Measurements from ENCODE around the gene DGKG. TPM values are rescaled to one million over a fixed set of nuclear protein-coding genes. Genes with fewer than 3 reads are reported as not detected.

Gene DGKG
- total RNA-seq, 1 experiment from 2014 or later, result 15.3 TPM

DNA sequence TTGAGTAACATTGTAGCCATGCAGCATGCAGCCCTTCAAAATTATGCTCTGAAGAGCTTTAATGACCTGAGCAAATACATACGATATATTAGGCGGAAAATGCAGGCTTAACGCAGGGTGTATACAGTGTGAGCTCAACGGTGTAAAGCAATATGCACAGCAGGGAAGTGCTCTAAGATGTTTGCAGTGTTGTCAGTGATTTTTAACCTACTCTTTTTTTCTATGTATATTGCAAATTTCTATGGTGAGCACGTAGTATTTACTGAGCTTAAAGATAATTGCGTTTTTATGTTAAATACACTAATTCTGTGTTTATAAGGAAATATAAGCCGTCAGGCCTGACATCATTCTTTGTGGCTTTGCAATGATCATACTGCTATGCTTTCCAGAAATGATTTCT, 42.1 kb downstream of the DGKG start:
- no peak for DNase-seq (ENCODE audit: low read depth)

DNA sequence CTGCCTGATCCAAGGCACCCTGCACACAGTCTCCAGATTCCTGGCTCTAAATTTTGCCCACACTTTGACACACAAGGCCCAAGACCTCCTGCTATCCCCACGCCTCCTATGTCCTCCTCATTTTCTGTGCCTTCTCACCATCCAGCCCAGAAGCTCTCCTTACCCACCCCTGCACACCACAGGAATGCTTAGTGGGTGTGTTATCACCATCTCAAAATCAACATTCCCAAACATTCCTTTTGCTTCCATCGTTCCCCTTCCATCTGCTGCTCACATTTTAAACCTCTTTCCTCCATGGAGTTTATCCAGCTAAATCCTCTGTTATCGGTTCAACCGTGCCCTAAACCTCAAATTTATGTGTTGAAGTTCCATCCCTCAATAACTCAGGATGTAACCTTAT, 43.9 kb downstream of the DGKG start:
- peak; percentile 29 for DNase-seq (ENCODE audit: low read depth)

DNA sequence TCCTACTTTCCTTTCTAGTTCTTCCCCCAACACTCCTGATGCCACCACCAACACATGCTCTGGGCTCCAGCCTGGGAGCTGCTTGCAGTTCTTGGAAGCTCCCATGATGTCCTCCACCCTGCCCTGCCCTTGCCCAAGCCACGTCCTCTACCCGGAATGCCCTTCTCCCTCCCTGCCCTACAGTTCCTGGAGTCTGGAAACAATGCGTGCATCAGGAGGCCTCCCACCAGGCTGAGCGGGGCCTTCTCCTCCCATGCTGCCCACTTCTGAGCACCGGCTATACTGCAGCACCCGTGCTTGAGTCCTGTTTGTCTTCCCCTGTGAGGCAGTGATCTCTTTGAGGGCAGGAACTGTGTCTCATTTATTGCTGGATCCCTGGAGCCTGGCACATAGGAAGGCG, 44.6 kb downstream of the DGKG start:
- no peak for DNase-seq (ENCODE audit: low read depth)

DNA sequence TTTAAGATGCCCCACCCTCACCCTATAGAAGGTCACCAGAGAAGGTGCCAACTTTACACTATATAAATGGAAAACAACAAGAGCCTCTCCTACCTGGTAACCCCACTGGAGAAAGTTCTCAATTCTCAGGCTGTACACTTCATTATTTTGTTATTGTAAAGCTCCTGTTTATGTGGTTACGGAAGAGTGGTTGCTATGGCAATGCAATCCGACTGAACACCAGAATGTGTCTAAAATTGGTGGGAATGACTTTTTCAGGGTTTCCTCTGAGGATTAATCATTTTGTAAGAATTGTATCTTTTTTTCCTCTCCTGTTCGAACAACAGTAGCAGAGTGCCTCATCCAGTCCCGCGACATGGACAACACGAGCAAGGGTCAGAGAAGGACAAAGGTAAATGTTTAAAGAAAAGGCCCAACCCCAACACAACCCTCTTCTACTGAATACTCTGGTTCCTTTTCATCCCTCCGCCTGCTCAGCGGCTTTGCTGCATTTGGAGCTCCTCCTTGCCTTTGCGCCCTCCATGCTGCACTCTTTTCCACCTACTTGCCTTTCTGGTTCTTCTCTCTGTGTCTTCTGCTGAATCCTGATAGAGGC, 45.3 kb downstream of the DGKG start:
- peak; percentile 14 for DNase-seq (ENCODE audit: low read depth)

DNA sequence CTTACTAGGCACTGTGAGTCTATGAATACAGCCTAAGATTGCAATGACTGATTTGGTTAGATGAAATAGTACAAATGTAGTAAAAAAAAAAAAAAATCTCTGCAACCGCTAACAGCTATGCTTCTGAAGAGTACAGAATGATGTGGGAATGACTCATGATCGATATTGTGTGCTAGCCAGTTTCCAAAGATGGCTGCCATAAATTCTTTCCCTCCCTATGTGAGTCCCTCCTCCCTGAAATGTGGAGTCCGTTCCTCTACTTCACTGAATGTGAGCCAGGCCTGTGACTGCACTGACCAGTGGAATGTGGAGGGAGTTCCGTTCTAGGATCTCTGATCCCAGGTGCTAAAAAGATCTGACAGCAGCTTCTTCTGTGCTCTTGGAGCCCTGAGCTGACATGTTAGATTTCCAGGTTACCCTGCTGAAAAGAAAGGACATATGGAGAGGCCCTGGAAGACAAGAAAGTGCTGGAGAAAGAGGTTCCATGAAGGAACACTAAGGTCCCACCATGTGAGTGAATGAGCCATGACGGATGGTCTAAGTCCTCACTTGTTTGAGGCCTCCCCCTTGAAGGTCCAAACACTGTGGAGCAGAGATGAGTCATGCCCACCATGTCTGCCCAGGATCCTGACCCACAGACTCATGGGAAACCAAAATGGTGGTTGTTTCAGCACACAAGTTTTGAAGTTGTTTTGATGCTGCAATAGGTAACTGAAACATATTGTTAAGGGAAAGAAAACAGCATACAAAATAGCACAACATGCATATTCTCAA, 46.3 kb downstream of the DGKG start:
- DNase-seq (ENCODE audit: low read depth), result peak; percentile 56

DNA sequence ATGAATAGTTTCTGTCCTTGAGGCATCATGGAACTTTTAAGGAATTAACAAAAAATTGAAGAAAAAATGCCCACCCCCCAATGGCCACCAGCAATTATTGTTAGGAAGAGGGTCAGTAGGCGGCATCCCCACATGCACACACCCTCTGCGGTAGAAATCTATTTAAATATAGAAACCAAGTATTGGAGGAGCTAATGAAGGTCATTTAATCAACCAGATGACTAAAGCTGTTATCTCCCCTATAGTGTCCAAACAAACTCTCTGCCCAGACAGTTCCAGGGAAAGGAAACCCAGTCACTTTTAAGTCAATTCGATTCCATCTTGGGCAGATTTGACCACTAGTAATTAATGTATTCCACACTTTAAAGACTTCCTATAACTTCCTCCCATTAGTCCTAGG, 47.1 kb downstream of the DGKG start:
- no peak for DNase-seq (ENCODE audit: low read depth)

DNA sequence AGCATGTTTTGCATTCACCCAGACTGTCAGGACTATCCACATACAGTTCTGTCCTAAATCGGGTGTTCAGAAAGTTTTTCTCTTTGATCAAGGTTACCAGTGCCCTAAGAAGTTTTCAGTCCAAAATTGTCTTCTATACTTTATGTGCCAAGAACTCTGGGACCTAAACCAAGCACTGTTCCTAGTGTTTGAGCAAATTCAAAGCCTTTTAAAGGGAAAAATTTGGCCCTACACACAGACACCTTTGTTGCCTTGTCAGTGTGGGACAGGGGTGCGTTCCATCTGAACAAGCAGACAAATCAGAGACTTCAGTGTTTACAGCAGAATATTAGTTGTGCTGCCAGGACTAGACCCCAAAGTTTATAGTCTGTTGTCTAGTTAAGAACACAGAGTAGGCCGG, 50.6 kb downstream of the DGKG start:
- no peak for DNase-seq (ENCODE audit: low read depth)

DNA sequence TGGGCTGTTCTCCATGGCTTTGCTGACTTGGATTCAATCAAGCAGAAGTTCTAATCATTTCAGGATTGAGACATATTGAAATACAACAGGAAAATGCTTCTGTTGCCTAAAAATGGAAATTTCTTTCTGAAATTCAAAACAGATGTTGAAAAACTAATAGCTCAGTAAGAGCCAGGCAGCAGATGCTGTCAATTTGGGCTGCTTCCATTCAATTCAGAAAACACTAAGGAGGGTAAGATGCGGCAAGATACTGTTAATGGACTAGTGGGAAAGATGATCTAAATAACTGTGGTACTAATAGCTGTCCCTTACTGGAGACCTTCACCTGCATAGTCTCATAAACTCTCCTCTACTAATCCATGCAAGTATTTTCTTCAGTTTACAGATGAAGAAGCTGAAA, 53.5 kb downstream of the DGKG start:
- no peak for DNase-seq (ENCODE audit: low read depth)

DNA sequence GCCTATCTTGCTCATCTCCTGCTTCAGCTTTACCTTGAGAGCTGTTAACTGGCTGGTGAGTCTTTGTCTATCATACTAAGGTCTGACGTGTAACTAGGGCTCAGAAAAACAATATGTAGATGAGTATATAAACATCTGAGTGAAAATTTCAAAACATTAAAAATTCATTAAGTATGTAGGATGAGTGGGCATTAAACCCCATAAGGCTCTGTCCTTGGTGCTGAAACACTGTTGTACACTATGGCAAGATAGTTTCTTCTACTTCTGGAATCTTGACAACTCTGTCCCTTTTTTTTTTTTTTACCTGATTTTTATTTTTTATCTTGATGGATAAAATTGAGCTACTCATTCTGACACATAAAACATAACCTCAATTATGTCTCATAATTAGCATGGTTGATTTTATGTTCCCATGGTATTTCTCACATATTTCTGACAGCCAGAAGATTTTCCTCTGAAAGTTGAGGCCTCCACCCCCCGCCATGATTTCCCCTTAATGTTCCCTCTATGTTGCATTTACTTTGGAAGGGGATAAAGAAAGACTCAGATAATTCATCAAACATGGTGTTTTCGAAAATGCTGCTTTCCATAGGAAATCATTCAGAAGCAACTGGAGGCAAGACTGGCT, 54.3 kb downstream of the DGKG start:
- DNase-seq (ENCODE audit: low read depth), result peak; percentile 50

DNA sequence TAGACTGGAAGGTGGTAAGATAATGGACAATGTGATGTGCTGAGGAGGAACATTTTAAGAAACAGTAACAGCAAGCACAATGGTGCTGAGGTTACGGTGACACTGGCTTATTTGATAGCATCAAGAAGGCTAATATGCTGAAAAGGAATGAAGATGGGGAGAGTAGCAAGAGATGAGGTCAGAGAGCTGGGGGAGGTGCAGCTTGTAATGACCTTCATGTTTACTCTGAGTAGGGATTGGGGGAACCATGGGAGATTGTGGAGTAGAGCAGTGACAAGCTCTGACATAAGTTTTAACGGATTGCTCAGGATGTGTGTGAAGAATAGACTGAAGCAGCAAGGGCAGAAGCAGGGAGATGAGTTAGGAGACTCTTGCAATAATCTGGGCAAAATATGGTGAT, 56.7 kb downstream of the DGKG start:
- no peak for DNase-seq (ENCODE audit: low read depth)

DNA sequence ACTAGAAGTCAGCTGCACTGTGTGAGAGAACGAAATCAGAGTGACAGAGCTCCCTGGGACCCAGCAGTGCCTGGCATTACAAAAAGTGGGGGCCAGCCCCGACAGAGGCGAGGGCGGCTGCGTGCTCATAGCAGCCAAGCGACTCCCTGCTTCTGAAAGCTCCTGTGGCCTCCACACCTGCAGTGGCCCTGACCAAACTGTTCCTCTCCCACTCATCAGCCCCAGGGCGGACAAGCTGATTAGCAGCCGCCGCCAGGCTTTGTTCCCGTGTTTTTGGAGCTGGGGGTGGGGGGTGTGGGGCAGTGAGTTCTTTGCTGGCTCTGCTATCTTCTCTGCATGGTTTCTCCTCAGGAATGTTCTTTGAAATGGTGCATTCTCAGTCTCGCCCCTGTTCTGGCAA, 58.1 kb downstream of the DGKG start:
- DNase-seq (ENCODE audit: low read depth), result no peak

DNA sequence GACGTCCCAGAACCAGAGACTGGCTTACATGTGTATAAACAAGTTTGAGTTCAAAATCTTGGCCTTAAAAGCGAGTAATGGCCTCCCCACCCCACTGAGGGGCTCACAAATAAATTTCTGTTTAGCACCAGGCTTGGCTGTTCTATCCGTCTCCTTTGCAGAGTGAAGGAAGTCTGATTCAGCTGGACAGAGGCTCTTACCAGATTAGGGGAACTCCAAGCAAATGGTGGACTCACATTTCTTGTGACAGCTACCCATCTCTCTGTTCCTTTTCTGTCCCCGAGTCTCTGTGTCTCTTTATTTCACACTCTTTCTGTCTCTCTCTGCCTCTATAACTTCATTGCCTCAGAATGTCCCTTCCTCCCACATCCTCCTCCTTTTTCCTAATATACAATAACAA, 62.7 kb downstream of the DGKG start:
- no peak for DNase-seq (ENCODE audit: low read depth)

DNA sequence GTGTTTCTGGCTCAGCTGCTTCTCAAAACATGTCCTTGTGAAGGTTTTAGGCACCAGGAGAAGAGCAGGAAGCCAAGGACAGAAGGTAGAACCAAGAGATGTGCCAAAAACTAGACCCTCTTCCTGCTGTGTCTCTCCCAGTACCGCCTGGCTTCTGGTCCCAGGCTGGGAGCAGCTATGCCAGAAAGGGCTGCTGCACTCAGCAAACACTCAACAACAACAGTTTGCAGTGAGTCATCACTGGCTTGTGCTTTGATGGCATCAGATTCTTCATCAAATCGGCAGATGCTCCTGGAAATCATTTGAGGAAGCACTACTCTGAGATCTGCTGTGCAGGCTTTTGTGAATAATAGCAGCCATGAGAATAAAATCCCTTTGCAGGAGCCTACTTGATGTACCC, 63.2 kb downstream of the DGKG start:
- peak; percentile 17 for DNase-seq (ENCODE audit: low read depth)

DNA sequence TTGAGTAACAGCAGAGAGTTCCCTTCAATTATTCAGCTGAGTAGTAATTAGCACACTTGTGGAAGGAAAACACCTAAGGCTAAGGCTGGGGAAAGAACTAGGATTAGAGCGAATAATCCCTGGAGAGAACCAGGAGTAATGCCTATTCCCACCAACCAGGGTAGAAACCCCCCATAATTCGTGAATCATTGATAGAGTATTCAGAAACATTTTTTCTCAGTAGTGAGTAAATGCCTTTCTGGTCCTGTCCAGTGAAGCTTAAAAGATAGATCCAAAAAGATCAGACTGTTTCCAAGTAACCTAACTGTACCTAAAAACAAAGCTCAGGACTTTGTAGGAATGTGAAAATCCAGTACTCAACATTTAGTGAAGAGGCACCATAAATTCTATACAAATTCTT, 71.2 kb downstream of the DGKG start:
- no peak for DNase-seq (ENCODE audit: low read depth)

DNA sequence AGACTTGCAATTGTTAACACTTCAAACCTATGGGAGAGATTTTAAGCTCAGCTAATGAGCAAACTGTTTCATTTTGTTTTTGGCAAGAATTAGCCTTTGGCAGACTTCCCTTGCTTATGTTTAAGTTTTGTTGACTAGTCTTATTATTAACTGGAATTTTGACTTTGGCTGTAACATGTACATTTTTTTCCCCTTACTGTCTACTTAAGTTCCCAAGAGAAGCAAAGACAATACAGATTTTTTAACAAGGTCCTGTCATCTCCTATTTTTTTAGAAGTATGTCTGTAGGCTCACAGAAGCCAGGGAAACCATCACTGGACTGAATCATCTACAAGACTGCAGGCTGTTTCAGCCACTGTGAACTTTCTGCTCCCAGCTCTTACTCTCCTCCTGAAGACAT, 74.3 kb downstream of the DGKG start:
- peak; percentile 47 for DNase-seq (ENCODE audit: low read depth)

DNA sequence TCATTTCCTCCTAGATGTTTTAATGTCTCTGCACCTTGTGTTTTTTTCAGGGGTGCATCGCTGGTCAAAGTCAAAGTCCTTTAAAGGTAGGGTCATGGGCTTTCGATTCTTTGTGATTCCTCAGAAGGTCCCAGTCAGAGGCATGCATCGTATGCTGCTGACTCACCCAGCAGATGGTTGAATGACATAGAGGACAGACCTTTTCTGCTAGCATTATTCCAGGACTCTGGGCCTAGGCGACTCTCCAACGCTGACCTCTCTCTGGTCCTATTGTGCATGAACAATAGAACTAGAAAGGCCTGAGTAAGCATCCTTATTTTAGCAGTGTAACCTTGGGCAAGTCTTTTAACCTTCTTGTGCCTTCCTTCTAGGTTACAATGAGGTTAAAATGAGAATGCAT, 75.9 kb downstream of the DGKG start:
- peak; percentile 58 for DNase-seq (ENCODE audit: low read depth)

DNA sequence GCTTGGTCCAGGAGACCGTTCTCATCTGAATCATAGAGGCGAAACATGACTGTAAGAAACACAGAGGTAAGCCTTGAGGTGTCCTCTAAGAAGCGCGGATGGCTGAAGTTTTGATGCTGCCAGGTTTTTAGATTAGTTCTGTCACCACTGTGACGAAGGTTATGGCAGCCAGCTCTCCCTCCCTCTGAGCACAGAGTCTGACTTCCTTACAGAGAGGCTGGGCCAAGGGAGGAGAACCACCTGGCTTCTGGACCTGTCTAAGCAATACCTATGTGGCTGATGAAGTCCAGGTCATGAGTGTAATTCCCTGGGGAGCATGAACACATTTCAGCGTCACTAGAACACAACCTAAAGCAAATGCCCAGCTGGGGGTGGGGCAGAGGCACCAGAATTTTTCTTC, 77.4 kb downstream of the DGKG start:
- DNase-seq (ENCODE audit: low read depth), result no peak

DNA sequence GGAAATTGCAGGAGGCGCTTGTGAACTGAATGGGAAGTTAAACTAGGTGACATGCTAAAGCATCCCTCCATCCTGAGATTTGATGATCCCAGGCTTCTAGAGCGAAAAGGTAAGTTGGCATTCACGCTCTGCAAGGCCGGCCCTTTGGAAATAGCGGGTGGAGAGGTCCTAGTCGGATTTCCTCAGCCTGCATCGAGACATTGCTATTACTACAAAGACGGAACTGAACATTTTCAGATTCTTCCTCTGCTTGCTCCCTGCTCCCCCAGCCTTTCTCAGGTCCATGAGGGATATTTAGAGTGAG, 77.7 kb downstream of the DGKG start:
- DNase-seq (ENCODE audit: low read depth), result no peak

DNA sequence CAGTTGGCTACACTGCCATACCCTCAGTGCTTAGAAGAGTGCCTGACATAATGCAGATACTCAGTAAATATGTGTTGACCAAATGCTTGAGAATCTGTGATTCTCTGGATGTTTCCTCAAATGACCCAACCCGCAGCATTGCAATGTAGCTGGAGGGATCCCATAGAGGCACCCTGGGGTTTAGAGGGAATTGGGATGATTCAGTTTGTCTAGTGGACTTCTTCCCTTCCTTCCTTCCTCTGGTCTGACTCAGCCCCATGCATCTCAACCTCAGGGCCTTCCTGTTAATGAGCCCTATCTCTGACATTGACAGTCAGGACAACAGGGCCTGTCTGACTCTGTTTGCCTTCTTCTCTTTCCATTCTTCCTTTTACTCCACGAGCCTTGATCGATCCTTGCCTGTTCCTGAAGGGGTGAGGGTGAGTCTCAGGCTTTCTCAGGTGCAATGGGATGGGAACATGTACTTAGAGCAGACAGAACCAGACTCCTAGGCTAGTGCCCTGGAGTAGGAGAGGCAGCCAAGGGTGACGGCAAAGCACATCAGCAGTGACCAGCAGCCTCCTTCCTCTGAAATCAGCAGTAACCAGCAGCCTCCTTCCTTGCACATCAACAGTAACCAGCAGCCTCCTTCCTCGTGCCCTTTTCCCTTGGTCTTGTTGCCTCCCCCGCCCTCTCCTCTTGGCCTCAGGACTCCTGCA, 78.2 kb downstream of the DGKG start:
- peak; percentile 79 for DNase-seq (ENCODE audit: low read depth)

DNA sequence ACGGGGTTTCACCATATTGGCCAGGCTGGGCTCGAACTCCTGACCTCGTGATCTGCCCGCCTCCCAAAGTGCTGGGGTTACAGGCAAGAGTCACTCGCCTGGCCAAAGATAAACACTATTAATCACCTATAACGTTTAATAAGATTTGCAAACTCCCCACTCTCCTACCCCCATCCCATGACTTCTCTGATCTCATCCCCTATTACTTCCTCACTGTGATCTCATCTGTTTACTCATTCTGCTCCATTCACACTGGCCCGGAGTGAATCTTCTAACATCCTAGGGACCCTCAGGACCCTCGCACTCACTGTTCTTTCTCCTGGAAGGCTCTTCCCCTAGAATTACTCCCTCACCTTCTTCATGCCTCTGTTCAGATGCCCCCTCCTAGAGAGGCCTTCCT, 78.9 kb downstream of the DGKG start:
- DNase-seq (ENCODE audit: low read depth), result no peak

DNA sequence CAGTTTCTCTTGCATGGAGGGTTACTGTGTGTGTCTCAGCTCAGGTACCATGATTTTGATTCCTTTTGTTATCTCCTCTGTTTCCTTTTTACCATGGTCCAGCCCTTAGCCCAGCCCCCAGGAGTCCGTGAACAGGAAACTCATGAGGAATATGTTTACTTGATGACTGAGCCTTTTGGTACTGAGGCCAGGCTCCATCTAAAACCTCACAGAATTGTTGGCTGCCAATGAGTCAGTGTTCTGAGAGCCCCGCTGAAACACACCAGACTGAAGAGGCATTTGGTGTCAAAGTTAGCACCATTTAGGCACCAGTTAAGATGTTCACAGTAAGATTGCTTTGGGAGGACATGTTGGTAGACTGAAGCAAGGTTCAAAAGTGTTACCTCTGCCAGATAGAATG, 80.9 kb downstream of the DGKG start:
- DNase-seq (ENCODE audit: low read depth), result peak; percentile 76

DNA sequence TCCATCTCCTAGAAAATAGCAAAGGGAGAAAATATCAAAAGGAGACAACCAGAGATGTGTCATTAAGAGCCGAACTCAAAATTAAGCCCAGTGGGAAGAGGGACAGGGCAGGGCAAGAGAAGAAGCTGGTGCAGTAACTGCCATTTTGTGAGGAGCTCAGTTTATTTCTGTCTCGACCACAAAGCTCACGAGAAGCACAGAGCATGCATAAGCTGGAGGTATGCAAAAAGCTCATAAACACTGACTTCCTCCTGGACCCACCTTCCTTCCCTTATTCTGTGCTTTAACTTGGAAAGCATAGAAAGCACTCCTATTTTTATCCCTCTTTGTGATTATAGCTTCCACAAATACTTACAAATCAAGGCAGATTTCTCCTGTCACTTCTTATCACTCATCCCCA, 81.3 kb downstream of the DGKG start:
- DNase-seq (ENCODE audit: low read depth), result no peak

Data from RPMI7951 (cell line).